ENCODE data around the gene TTLL6. TPM values are rescaled to one million over a fixed set of nuclear protein-coding genes. Genes with fewer than 3 reads are reported as not detected.
"Not testable (repeated sequence)": the region's sequence is repeated elsewhere in the genome, so short reads cannot be mapped to it uniquely, and the experiment has no call there.

TTLL6 gene
- total RNA-seq, 1 donor from 2014 or later, result not detected

DNA sequence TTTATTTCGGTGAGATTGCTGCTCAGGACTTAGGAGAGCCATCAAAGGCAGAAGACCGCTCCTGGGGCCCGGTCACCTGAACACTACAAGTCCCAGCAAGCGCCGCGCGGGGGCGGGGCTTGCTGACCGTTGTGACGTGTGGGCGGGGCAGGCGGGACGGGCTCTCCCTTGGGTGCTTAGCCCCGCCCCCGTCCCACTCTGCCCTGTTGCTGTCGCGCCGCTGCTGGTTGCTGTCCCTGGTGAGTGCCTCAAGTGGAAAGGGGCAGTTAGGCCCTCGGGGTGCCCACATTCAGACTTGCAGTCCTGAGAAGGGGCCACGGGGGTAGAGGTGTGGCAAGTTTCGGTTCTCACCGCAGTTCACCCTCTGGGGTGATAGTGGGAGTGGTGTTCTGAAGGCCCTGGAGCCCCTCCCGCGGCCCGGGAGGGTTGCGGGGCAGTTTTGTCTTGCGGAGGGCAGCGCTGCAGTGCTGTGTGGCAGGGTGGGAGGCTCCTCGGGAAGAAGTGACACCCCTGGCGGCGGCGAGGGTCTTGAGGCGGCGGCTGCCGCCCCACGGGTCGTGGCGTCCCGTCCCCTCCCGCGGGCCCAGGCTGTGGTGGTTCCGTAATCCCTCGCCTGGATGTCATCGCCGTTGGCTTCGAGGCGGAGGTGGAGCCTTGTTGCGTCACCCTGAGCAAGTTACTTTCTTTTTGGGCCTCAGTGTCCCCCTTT is 14.0 kb upstream of the TTLL6 start, which contains the start of gene CALCOCO2:
CALCOCO2 (plus strand) TSS at position 196 of the 709 bp plus-strand sequence. CDS start 10,673 bp downstream, outside the sequence.
- peaks cover 27% of the 10 kb centered on the region for H4K20me1 ChIP-seq (ENCODE audit: insufficient read depth, low read length)
- H3K4me1 Mint-ChIP-seq (ENCODE audit: low read depth, unreplicated experiment), result peaks cover 1% of the 10 kb centered on the region

DNA sequence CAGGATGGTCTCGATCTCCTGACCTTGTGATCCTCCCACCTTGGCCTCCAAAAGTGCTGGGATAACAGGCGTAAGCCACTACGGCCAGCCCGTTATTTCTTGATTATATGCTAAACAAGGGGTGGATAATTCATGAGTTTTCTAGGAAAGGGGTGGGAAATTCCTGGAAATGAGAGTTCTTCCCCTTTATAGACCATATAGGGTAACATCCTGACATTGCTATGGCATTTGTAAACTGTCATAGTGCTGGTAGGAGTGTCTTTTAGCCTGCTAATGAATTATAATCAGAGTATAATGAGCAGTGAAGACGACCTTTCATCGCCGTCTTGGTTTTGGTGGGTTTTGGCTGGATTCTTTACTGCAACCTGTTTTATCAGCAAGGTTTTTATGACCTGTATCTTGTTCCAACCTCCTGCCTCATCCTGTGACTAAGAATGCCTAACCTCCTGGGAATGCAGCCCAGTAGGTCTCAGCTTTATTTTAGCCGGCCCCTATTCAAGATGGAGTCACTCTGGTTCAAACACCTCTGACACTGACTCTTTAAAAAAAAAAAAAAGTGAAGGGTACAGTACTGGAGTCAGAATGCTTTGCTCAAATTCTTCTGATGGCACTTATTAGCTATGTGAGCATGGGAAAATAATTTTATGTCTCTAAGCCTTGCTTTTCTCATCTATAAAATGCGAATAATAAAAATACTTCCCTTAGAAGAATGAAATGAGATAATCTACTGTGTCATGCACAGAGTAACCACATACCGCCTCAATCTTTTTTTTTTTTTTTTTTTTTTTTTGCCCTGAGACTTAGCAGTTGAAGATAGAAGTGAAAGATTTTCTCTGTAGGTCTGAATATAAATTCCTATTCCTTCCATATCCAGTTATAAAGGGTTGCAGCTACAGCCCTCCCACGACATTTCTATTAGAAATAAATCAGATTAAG is 8.7 kb upstream of the TTLL6 start:
- no peak overlapping the region for H3K27ac ChIP-seq (ENCODE audit: low read depth, low read length)
- Mint-ChIP-seq H3K27me3 (ENCODE audit: low read depth, unreplicated experiment) (peaks cover 2% of the 10 kb centered on the region), H3K27ac (ENCODE audit: unreplicated experiment) (no peak overlapping the region), H3K4me3 (ENCODE audit: unreplicated experiment) (no peak overlapping the region), H3K4me1 (ENCODE audit: low read depth, unreplicated experiment) (no peaks in the 10 kb centered on the region), H3K9me3 (ENCODE audit: unreplicated experiment) (no peaks in the 10 kb centered on the region), H3K36me3 (ENCODE audit: low read depth, unreplicated experiment) (no peaks in the 10 kb centered on the region)
- H4K20me1 ChIP-seq (ENCODE audit: insufficient read depth, low read length), result no peaks in the 10 kb centered on the region
- FAIRE-seq (no peak), DNase-seq (ENCODE audit: low read depth) (peak; percentile 40)
- no peaks in the 10 kb centered on the region for H3K36me3 ChIP-seq (ENCODE audit: insufficient read depth, low read length)
- no peaks in the 10 kb centered on the region for H3K79me2 ChIP-seq (ENCODE audit: insufficient read depth, low read length)
- no peaks in the 10 kb centered on the region for H3K9me3 ChIP-seq (ENCODE audit: insufficient read depth, low read depth, low read length)
- no peak overlapping the region for H2AFZ ChIP-seq (ENCODE audit: low read depth, low read length)
- no peak overlapping the region for H3K9ac ChIP-seq (ENCODE audit: low read length)
- TF ChIP-seq, protein P1, sequence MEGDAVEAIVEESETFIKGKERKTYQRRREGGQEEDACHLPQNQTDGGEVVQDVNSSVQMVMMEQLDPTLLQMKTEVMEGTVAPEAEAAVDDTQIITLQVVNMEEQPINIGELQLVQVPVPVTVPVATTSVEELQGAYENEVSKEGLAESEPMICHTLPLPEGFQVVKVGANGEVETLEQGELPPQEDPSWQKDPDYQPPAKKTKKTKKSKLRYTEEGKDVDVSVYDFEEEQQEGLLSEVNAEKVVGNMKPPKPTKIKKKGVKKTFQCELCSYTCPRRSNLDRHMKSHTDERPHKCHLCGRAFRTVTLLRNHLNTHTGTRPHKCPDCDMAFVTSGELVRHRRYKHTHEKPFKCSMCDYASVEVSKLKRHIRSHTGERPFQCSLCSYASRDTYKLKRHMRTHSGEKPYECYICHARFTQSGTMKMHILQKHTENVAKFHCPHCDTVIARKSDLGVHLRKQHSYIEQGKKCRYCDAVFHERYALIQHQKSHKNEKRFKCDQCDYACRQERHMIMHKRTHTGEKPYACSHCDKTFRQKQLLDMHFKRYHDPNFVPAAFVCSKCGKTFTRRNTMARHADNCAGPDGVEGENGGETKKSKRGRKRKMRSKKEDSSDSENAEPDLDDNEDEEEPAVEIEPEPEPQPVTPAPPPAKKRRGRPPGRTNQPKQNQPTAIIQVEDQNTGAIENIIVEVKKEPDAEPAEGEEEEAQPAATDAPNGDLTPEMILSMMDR (IDR thresholded peaks at IDR 0.05; ENCODE audit: insufficient read depth, low read depth, low read length), result no peak
- TF ChIP-seq EZH2 (IDR thresholded peaks at IDR 0.05; ENCODE audit: insufficient read depth, low read length), result no peak
- H3K27me3 ChIP-seq (ENCODE audit: insufficient read depth, low read length), result no peaks in the 10 kb centered on the region
- H3K4me3 ChIP-seq (ENCODE audit: insufficient read depth, low read depth, low read length), result no peak overlapping the region
- peak overlapping the region; percentile 39 for H3K4me2 ChIP-seq (ENCODE audit: low read length)
- H3K4me1 ChIP-seq (ENCODE audit: insufficient read depth, low read length), result peaks cover 8% of the 10 kb centered on the region

More for the DNA sequence above, 14.0 kb upstream of the TTLL6 start, which contains the start of gene CALCOCO2:
- no peaks in the 10 kb centered on the region for H3K36me3 Mint-ChIP-seq (ENCODE audit: low read depth, unreplicated experiment)
- Histone ChIP-seq H3K4me2 (ENCODE audit: low read length) (peak within 1 kb of the TSS; percentile 88), H3K9me3 (ENCODE audit: insufficient read depth, low read depth, low read length) (no peaks in the 10 kb centered on the region), H3K4me1 (ENCODE audit: insufficient read depth, low read length) (peaks cover under 1% of the 10 kb centered on the region), H3K4me3 (ENCODE audit: insufficient read depth, low read depth, low read length) (peak within 1 kb of the TSS; percentile 95), H3K79me2 (ENCODE audit: insufficient read depth, low read length) (peaks cover 40% of the 10 kb centered on the region), H2AFZ (ENCODE audit: low read depth, low read length) (peak within 1 kb of the TSS; percentile 92), H3K27me3 (ENCODE audit: insufficient read depth, low read length) (no peaks in the 10 kb centered on the region), H3K9ac (ENCODE audit: low read length) (peak within 1 kb of the TSS; percentile 90), H3K27ac (ENCODE audit: low read depth, low read length) (peak within 1 kb of the TSS; percentile 88), H3K36me3 (ENCODE audit: insufficient read depth, low read length) (no peaks in the 10 kb centered on the region)
- FAIRE-seq (no peak), DNase-seq (ENCODE audit: low read depth) (peak; percentile 74)
- H3K4me3 Mint-ChIP-seq (ENCODE audit: unreplicated experiment), result peak within 1 kb of the TSS; percentile 96
- peak within 1 kb of the TSS; percentile 94 for H3K27ac Mint-ChIP-seq (ENCODE audit: unreplicated experiment)
- H3K9me3 Mint-ChIP-seq (ENCODE audit: unreplicated experiment), result no peaks in the 10 kb centered on the region
- H3K27me3 Mint-ChIP-seq (ENCODE audit: low read depth, unreplicated experiment), result no peaks in the 10 kb centered on the region
- TF ChIP-seq EZH2 (IDR thresholded peaks at IDR 0.05; ENCODE audit: insufficient read depth, low read length), result no peak
- TF ChIP-seq, protein P1 (IDR thresholded peaks at IDR 0.05; ENCODE audit: insufficient read depth, low read depth, low read length), result no peak

DNA sequence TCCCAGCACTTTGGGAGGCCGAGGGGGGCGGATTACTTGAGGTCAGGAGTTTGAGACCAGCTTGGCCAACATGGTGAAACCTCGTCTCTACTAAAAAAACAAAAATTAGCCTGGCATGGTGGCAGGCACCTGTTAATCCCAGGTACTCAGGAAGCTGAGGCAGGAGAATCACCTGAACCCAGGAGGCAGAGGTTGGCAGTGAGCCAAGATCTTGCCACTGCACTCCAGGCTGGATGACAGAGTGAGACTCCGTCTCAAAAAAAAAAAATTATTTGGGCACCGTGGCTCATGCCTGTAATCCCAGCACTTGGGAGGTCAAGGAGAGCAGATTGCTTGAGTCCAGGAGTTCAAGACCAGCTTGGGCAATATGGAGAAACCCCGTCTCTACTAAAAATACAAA is 3.9 kb upstream of the TTLL6 start:
- peaks cover 11% of the 10 kb centered on the region for H3K4me1 ChIP-seq (ENCODE audit: insufficient read depth, low read length)
- not testable (repeated sequence) for FAIRE-seq
- peaks cover 27% of the 10 kb centered on the region for H3K27me3 Mint-ChIP-seq (ENCODE audit: low read depth, unreplicated experiment)

More for the DNA sequence above, 3.9 kb upstream of the TTLL6 start:
- not testable (repeated sequence) for H4K20me1 ChIP-seq (ENCODE audit: insufficient read depth, low read length); H3K36me3 Mint-ChIP-seq (ENCODE audit: low read depth, unreplicated experiment); H3K27ac ChIP-seq (ENCODE audit: low read depth, low read length); H3K4me1 Mint-ChIP-seq (ENCODE audit: low read depth, unreplicated experiment); H3K9me3 Mint-ChIP-seq (ENCODE audit: unreplicated experiment); H3K4me3 ChIP-seq (ENCODE audit: insufficient read depth, low read depth, low read length); H3K9me3 ChIP-seq (ENCODE audit: insufficient read depth, low read depth, low read length); H3K9ac ChIP-seq (ENCODE audit: low read length); H3K4me2 ChIP-seq (ENCODE audit: low read length); DNase-seq (ENCODE audit: low read depth); H3K4me3 Mint-ChIP-seq (ENCODE audit: unreplicated experiment); H3K27ac Mint-ChIP-seq (ENCODE audit: unreplicated experiment); H2AFZ ChIP-seq (ENCODE audit: low read depth, low read length); H3K36me3 ChIP-seq (ENCODE audit: insufficient read depth, low read length); H3K79me2 ChIP-seq (ENCODE audit: insufficient read depth, low read length)
- H3K27me3 ChIP-seq (ENCODE audit: insufficient read depth, low read length), result peaks cover 11% of the 10 kb centered on the region

All from astrocyte (in vitro differentiated cells and primary cell).